ENCODE results near the gene RIPOR3. TPM values are rescaled to one million over a fixed set of nuclear protein-coding genes. Genes with fewer than 3 reads are reported as not detected.

The RIPOR3 gene
- total RNA-seq, 2 experiments from 2014 or later, result 0.53 TPM; not detected in 1

GRCh38 chr20:50552979-50553378, 138.4 kb downstream of the RIPOR3 start:
- no peak overlapping the region for H3K27ac ChIP-seq (ENCODE audit: low read depth, low read length, poor library complexity, severe bottlenecking)
- no peaks in the 10 kb centered on the region for H3K4me1 ChIP-seq (ENCODE audit: insufficient read depth, low read length, poor library complexity, severe bottlenecking)
- no TSS peak for BruUV-seq (replicated peaks)
- ChIA-PET CTCF (ENCODE audit: unreplicated experiment) (no interaction called here), POLR2A (no interaction called here)
- no peaks in the 10 kb centered on the region; the same call in 1 of the 2 replicates for H4K20me1 ChIP-seq (ENCODE audit: insufficient read depth, low read length)
- intact Hi-C loops (cut with micrococcal nuclease; ENCODE audit: unreplicated experiment), result no loop called here
- H3K9me3 ChIP-seq (ENCODE audit: low read length), result no peaks in the 10 kb centered on the region
- H2AFZ ChIP-seq (ENCODE audit: low read length), result no peak overlapping the region
- DNase-seq (ENCODE audit: low spot score), result no peak
- H3K79me2 ChIP-seq (ENCODE audit: insufficient read depth, low read depth, low read length), result no peaks in the 10 kb centered on the region
- H3K9me2 ChIP-seq (ENCODE audit: insufficient read depth, low read length), result no peaks in the 10 kb centered on the region
- H3K36me3 ChIP-seq (ENCODE audit: insufficient read depth, low read length), result no peaks in the 10 kb centered on the region
- TF ChIP-seq CTCF (conservative IDR thresholded peaks at IDR 0.05; ENCODE audit: low read length), result no peak
- TF ChIP-seq EZH2phosphoT487 (IDR thresholded peaks at IDR 0.05; ENCODE audit: borderline replicate concordance, low read depth, low read length), result no peak
- no peak overlapping the region for H3K4me3 ChIP-seq (ENCODE audit: low read depth, low read length, poor library complexity, severe bottlenecking)
- no peak overlapping the region for H3K4me2 ChIP-seq (ENCODE audit: low read length)

- H3K27ac ChIP-seq (ENCODE audit: low read depth, low read length, poor library complexity, severe bottlenecking), result no peak overlapping the region
- H2AFZ ChIP-seq (ENCODE audit: low read length), result no peak overlapping the region
- peaks cover under 1% of the 10 kb centered on the region; the same call in 1 of the 2 replicates for H4K20me1 ChIP-seq (ENCODE audit: insufficient read depth, low read length)
- ChIA-PET POLR2A (interaction anchor here (0.6 to 1.2 kb wide), 3 partner anchors 35 to 475 kb away, joined by 3 to 4 read pairs (median 3); no protein-coding TSS in a partner anchor), CTCF (ENCODE audit: unreplicated experiment) (no interaction called here)
- no peak for DNase-seq (ENCODE audit: low spot score)
- BruUV-seq (replicated peaks), result no TSS peak
- H3K36me3 ChIP-seq (ENCODE audit: insufficient read depth, low read length), result no peaks in the 10 kb centered on the region
- peaks cover 9% of the 10 kb centered on the region for H3K4me1 ChIP-seq (ENCODE audit: insufficient read depth, low read length, poor library complexity, severe bottlenecking)
- no peak for TF ChIP-seq EZH2phosphoT487 (IDR thresholded peaks at IDR 0.05; ENCODE audit: borderline replicate concordance, low read depth, low read length)
- no peak for TF ChIP-seq CTCF (conservative IDR thresholded peaks at IDR 0.05; ENCODE audit: low read length)
- no peaks in the 10 kb centered on the region for H3K9me3 ChIP-seq (ENCODE audit: low read length)
- no peaks in the 10 kb centered on the region for H3K9me2 ChIP-seq (ENCODE audit: insufficient read depth, low read length)
- no peak overlapping the region for H3K4me2 ChIP-seq (ENCODE audit: low read length)
- H3K79me2 ChIP-seq (ENCODE audit: insufficient read depth, low read depth, low read length), result no peaks in the 10 kb centered on the region
- intact Hi-C loops (cut with micrococcal nuclease; ENCODE audit: unreplicated experiment), result no loop called here
- no peak overlapping the region for H3K4me3 ChIP-seq (ENCODE audit: low read depth, low read length, poor library complexity, severe bottlenecking)
These were observed 140.1 kb downstream of the RIPOR3 start for GRCh38 chr20:50551288-50551687.

GRCh38 chr20:50550531-50550930, 140.8 kb downstream of the RIPOR3 start:
- Histone ChIP-seq H3K36me3 (ENCODE audit: insufficient read depth, low read length) (no peaks in the 10 kb centered on the region), H3K27ac (ENCODE audit: low read depth, low read length, poor library complexity, severe bottlenecking) (no peak overlapping the region), H3K9me3 (ENCODE audit: low read length) (no peaks in the 10 kb centered on the region), H3K4me3 (ENCODE audit: low read depth, low read length, poor library complexity, severe bottlenecking) (no peak overlapping the region), H4K20me1 (ENCODE audit: insufficient read depth, low read length) (peaks cover 4% of the 10 kb centered on the region; the same call in 1 of the 2 replicates), H3K9me2 (ENCODE audit: insufficient read depth, low read length) (no peaks in the 10 kb centered on the region), H3K79me2 (ENCODE audit: insufficient read depth, low read depth, low read length) (no peaks in the 10 kb centered on the region), H3K4me2 (ENCODE audit: low read length) (no peak overlapping the region), H3K4me1 (ENCODE audit: insufficient read depth, low read length, poor library complexity, severe bottlenecking) (peaks cover 14% of the 10 kb centered on the region), H2AFZ (ENCODE audit: low read length) (no peak overlapping the region)
- no peak for TF ChIP-seq CTCF (conservative IDR thresholded peaks at IDR 0.05; ENCODE audit: low read length)
- TF ChIP-seq EZH2phosphoT487 (IDR thresholded peaks at IDR 0.05; ENCODE audit: borderline replicate concordance, low read depth, low read length), result no peak
- POLR2A ChIA-PET, result interaction anchor here (1.2 kb wide), 1 partner anchor 474 kb away, joined by 3 read pairs; no protein-coding TSS in a partner anchor
- BruUV-seq (replicated peaks), result no TSS peak
- CTCF ChIA-PET (ENCODE audit: unreplicated experiment), result no interaction called here
- intact Hi-C loops (cut with micrococcal nuclease; ENCODE audit: unreplicated experiment), result no loop called here
- no peak for DNase-seq (ENCODE audit: low spot score)

Measured in OCI-LY7 (cell line).